IPS-NIHi7 (cell line): ENCODE measurements around the gene TTC28.
"Not testable (repeated sequence)": the region's sequence is repeated elsewhere in the genome, so short reads cannot be mapped to it uniquely, and the experiment has no call there.

Experiments
- DNase-seq: peaks from one replicate; pipeline ENCODE4 v3.0.0; 2012; ENCODE audit warnings: mixed read lengths; ENCODE audit errors: extremely low spot score

The TTC28 gene

DNA sequence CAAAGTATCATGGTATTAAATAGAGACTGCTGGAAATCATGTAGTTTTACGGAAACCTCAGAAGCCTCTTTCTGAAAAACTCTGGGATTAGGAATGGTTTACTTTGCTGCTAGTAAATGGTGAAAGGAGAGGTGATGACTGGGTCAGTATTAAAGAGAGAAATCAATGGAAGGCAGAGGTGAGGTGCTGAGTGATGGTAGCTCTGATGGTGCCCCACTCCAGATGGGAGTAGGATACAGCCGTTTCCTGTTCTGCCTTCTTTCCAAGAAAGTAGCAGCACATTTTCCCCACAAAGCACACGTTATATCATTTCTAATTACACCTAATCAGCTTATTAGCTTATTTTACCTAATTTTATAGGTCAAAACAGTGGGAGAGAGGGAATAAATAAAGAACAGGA, 493.0 kb downstream of the TTC28 start:
- no peak for DNase-seq

- no peak for DNase-seq
Observed at GRCh38 chr22:28185130-28185529, 494.5 kb downstream of the TTC28 start.

- no peak for DNase-seq
Observed at GRCh38 chr22:28183078-28183860, 496.4 kb downstream of the TTC28 start.

GRCh38 chr22:28180804-28181731, 498.6 kb downstream of the TTC28 start:
- DNase-seq: no peak

DNA sequence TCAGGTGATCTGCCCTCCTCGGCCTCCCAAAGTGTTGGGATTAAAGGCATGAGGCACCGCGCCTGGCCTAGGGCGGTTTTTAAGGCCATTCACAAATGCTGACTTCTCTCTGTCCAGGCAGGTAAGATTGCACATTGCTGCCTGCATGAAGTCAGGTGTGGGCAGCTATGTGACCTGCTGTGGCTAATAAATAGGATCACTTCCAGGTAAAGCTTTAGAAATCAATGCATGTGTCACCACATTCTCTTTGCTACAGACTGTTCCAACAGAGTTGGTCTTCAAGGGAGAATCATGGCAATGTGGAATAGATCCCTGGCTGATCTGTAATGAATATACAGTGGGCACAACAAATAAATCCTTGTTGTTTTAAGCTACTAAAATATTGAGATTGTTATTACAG, 500.2 kb downstream of the TTC28 start:
- no peak for DNase-seq

DNA sequence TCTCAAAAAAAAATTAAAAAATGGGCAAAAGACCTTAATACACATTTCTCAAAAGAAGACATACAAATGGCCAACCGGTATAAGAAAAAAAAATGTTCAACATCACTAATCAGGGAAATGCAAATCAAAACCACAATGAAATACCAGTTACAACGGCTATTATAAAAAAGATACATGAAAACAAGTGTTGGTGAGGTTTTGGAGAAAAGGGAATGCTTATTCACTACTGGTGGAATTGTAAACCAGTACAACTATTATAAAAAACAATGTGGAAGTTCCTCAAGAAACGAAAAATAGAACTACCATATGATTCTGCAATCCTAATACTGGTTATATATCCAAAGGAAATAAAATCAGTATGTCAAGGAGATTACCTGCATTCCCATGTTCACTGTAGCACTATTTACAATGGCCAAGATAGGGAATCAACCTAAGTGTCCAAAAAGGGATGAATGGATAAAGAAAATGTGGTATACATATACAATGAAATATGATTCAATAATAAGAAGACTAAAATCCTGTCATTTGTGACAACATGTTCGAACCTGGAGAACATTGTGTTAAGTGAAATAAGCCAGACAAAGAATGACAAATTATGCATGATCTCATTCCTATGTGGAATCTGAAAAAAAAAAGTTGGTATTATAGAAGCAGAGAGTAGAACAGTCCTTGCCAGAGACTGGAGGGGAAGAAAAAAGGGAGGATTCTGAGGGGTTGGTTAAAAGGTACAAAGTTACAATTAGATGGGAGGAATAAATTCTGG, 503.7 kb downstream of the TTC28 start:
- DNase-seq: no peak

DNA sequence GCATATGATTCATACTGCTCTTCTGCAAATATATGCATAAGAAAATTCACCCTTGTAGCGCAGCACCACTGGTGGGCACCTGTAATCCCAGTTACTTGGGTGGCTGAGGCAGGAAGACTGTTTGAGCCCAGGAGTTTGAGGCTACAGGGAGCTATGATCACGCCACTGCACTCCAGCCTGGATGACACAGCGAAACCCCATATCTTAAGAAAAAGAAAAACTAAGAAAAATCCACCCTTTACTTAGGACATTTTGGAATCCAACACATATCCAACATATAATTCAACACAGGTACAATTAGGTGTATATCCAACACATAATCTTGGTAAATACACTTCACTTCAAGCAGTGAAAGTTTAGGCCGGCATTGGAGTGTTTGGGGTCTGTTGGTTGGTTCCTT, 505.1 kb downstream of the TTC28 start:
- DNase-seq: no peak

- DNase-seq: no peak
Observed at GRCh38 chr22:28172892-28173670, 506.6 kb downstream of the TTC28 start.

GRCh38 chr22:28171712-28172111, 507.9 kb downstream of the TTC28 start:
- DNase-seq: no peak

- no peak for DNase-seq
Observed at GRCh38 chr22:28171115-28171514, 508.5 kb downstream of the TTC28 start.

- DNase-seq: not testable (repeated sequence)
Observed at GRCh38 chr22:28169314-28169713, 510.3 kb downstream of the TTC28 start.

GRCh38 chr22:28155808-28156207, 523.8 kb downstream of the TTC28 start:
- no peak for DNase-seq

GRCh38 chr22:28154861-28155260, 524.8 kb downstream of the TTC28 start:
- DNase-seq: no peak

- DNase-seq: no peak
Observed at GRCh38 chr22:28151151-28151816, 528.4 kb downstream of the TTC28 start.

GRCh38 chr22:28148816-28149465, 530.7 kb downstream of the TTC28 start:
- no peak for DNase-seq

- no peak for DNase-seq
Observed at GRCh38 chr22:28147401-28147800, 532.2 kb downstream of the TTC28 start.

GRCh38 chr22:28146401-28147314, 533.0 kb downstream of the TTC28 start:
- no peak for DNase-seq

GRCh38 chr22:28143961-28144745, 535.5 kb downstream of the TTC28 start:
- no peak for DNase-seq
